CD4-positive, CD25-positive, alpha-beta regulatory T cell (primary cell): Measurements from ENCODE around the gene WASL. TPM values are rescaled to one million over a fixed set of nuclear protein-coding genes. Genes with fewer than 3 reads are reported as not detected.

Experiments used
- ATAC-seq, 2 donors: fragments of 150-1000 bp; cut with Tn5 transposase; one replicate each; pipeline ENCODE4 v1.10.0; 2021; ENCODE audit warnings: low read depth in 2 of 2, moderate number of reproducible peaks in 2 of 2, moderate library complexity in 1 of 2
- DNase-seq, 3 donors: peaks; one replicate each; pipeline versions ENCODE4 v3.0.0 to v3.0.0-alpha.2; 2012 to 2022; ENCODE audit warnings: mixed read lengths in 1 of 3
- H3K27ac ChIP-seq: one replicate; pipeline ENCODE4 v1.7.0; 2013; ENCODE audit warnings: mild to moderate bottlenecking, low read length; ENCODE audit not compliant: insufficient read depth, poor library complexity, severe bottlenecking
- H3K27me3 ChIP-seq: one replicate; pipeline ENCODE4 v1.7.0; 2013; ENCODE audit warnings: low read length; ENCODE audit not compliant: control insufficient read depth, insufficient read depth
- H3K36me3 ChIP-seq: one replicate; pipeline ENCODE4 v1.7.0; 2013; ENCODE audit warnings: mild to moderate bottlenecking, low read length, moderate library complexity; ENCODE audit not compliant: control insufficient read depth, insufficient read depth
- H3K4me1 ChIP-seq: 2 replicates; pipeline ENCODE4 v1.7.0; 2013; ENCODE audit warnings: mild to moderate bottlenecking, low read length; ENCODE audit not compliant: insufficient read depth, control insufficient read depth, poor library complexity, severe bottlenecking
- H3K4me3 ChIP-seq: one replicate; pipeline ENCODE4 v1.7.0; 2013; ENCODE audit warnings: low read depth, mild to moderate bottlenecking, low read length, moderate library complexity
- H3K9me3 ChIP-seq, 2 experiments: 1 replicate in 1 of 2; 2 replicates in 1 of 2; pipeline ENCODE4 v1.7.0; 2013; ENCODE audit warnings: low read length in 2 of 2, mild to moderate bottlenecking in 1 of 2, moderate library complexity in 1 of 2; ENCODE audit not compliant: control insufficient read depth in 2 of 2
- H3K27ac Mint-ChIP-seq, 3 donors: one replicate each; pipeline ENCODE4 v1.8.0; 2020 to 2022; ENCODE audit warnings: mild to moderate bottlenecking in 3 of 3, mixed read lengths in 3 of 3, moderate library complexity in 2 of 3
- H3K27me3 Mint-ChIP-seq: one replicate; pipeline ENCODE4 v1.8.0; 2022; ENCODE audit warnings: mild to moderate bottlenecking, mixed read lengths
- H3K36me3 Mint-ChIP-seq: one replicate; pipeline ENCODE4 v1.8.0; 2020; ENCODE audit warnings: mixed read lengths
- H3K4me1 Mint-ChIP-seq, 4 donors: one replicate each; pipeline ENCODE4 v1.8.0; 2020 to 2022; ENCODE audit warnings: mixed read lengths in 4 of 4, mild to moderate bottlenecking in 1 of 4
- H3K4me3 Mint-ChIP-seq, 4 donors: one replicate each; pipeline ENCODE4 v1.8.0; 2020 to 2022; ENCODE audit warnings: mild to moderate bottlenecking in 4 of 4, mixed read lengths in 4 of 4, moderate library complexity in 3 of 4
- H3K9me3 Mint-ChIP-seq, 7 donors: one replicate each; pipeline ENCODE4 v1.8.0; 2020 to 2022; ENCODE audit warnings: mixed read lengths in 7 of 7, mild to moderate bottlenecking in 3 of 7, moderate library complexity in 2 of 7
- polyA plus RNA-seq, 4 donors: library from polyadenylated mRNA; unstranded; fragments of 300-500 nt; fragmentation: Illumina TruSeq; gene quantifications; one replicate each; pipeline ENCODE4 v1.2.3, GENCODE V29; 2021
- total RNA-seq: library from RNA; stranded (reverse); gene quantifications from one replicate; pipeline ENCODE4 v1.2.3, GENCODE V29; 2022

WASL gene
- total and polyA plus RNA-seq, 5 donors from 2014 or later: 1.4 to 10.2 (median 1.9) TPM

DNA sequence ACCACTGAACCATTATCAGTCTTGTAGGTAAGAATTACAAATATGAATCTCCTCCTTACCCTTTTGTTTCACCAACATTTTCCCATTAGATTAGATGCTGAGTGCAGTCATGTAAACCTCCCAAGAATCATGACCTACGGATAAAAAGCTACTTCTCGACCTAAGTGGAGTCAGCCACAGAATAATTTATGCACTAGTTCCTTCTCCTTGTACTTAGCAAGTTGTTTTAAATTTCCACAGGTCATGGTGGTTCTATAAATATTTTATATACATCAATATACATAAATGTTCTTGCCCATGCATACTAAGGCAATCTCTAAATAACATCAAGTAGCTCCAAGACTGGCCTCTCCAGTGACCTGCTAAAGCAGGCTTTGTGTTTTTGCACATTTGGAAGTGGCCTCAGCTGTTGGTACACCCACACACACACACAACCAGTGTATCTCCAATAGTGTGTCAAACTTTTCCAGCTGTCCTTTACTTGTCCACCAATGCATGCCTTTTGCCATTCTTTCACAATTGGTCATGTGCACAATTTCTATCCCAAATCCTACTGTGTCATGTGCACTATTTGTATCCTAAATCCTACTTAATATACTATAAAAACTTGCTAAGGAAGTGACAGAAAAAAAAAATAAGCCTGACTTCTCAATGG, 71.6 kb downstream of the WASL start:
- Mint-ChIP-seq H3K9me3 (no peaks in the 10 kb centered on the region), H3K4me1 (no peaks in the 10 kb centered on the region), H3K36me3 (peaks cover 4% of the 10 kb centered on the region), H3K4me3 (no peak overlapping the region), H3K27ac (no peak overlapping the region), H3K27me3 (no peaks in the 10 kb centered on the region)
- Histone ChIP-seq H3K4me1 (no peaks in the 10 kb centered on the region), H3K9me3 (no peaks in the 10 kb centered on the region), H3K4me3 (no peak overlapping the region), H3K36me3 (peaks cover 11% of the 10 kb centered on the region), H3K27me3 (no peaks in the 10 kb centered on the region), H3K27ac (no peak overlapping the region)
- DNase-seq (no peak), ATAC-seq (no peak)

DNA sequence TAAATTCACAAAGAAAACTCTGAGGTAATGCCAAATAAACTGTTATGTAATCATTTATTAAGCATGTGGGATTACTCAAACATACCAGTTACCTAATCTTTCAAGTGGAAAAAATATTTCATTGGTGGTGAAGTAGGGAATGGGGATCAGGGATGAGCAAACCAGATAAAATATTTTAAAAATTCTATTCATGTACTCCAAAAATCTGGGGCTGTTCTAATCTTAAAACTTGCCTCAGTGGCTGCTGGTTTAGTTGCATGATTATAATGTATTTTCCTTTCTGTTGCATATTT, 73.7 kb downstream of the WASL start:
- H3K4me3 Mint-ChIP-seq: no peak overlapping the region
- no peak for ATAC-seq
- H3K9me3 Mint-ChIP-seq: peaks cover 0 to 2% (median 0%) of the 10 kb centered on the region in 7 donors
- H3K4me1 ChIP-seq: no peaks in the 10 kb centered on the region
- H3K4me1 Mint-ChIP-seq: peaks cover 0 to 3% (median 0%) of the 10 kb centered on the region in 4 donors
- no peaks in the 10 kb centered on the region for H3K27me3 Mint-ChIP-seq
- no peaks in the 10 kb centered on the region for H3K9me3 ChIP-seq
- no peak overlapping the region for H3K27ac ChIP-seq
- peaks cover 4% of the 10 kb centered on the region for H3K36me3 Mint-ChIP-seq
- no peak overlapping the region for H3K4me3 ChIP-seq
- no peak overlapping the region for H3K27ac Mint-ChIP-seq
- no peak for DNase-seq
- H3K36me3 ChIP-seq: no peaks in the 10 kb centered on the region
- no peaks in the 10 kb centered on the region for H3K27me3 ChIP-seq

DNA sequence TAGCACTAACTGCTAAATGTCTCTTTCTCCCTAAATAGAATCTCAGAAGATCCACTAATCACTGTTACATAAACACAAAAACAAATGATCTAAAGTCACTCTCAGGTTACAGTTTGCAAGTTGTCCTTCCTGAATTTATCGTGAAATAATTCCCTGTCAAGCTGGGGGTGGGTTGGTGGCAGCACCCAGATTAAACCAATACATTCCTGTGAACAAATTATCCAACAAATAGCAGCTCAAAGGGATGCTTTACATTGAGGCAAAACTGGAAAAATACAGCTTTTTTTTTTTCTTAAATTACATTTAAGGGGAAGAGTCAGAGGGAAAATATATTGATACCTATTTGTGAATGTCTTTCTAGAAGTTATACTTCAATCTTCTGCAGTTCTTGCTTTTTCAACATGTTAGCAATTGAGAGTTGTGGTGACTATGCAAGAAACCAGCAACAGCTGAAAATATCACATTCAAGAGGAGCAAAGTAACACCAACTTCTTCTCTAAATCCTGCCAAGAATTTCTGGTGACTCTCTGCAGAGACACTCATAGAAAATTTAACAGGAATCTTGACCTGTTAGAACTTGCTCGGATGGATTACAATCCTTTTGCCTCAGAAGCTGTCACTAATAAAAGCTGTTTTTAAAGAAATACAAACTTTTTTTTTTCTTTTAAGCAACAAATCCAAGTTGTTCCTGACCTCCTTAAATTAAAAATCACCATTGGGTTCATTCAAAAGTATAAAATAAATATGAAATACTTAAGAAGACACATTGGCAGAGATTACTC, 74.2 kb downstream of the WASL start:
- Histone ChIP-seq H3K27me3 (no peaks in the 10 kb centered on the region), H3K36me3 (no peaks in the 10 kb centered on the region), H3K27ac (no peak overlapping the region), H3K9me3 (no peaks in the 10 kb centered on the region), H3K4me3 (no peak overlapping the region), H3K4me1 (no peaks in the 10 kb centered on the region)
- Mint-ChIP-seq H3K36me3 (peaks cover 4% of the 10 kb centered on the region), H3K27ac (no peak overlapping the region), H3K9me3 (peaks cover 0 to 2% (median 0%) of the 10 kb centered on the region in 7 donors), H3K27me3 (no peaks in the 10 kb centered on the region), H3K4me3 (no peak overlapping the region), H3K4me1 (peaks cover 0 to 3% (median 0%) of the 10 kb centered on the region in 4 donors)
- ATAC-seq: no peak
- no peak for DNase-seq

DNA sequence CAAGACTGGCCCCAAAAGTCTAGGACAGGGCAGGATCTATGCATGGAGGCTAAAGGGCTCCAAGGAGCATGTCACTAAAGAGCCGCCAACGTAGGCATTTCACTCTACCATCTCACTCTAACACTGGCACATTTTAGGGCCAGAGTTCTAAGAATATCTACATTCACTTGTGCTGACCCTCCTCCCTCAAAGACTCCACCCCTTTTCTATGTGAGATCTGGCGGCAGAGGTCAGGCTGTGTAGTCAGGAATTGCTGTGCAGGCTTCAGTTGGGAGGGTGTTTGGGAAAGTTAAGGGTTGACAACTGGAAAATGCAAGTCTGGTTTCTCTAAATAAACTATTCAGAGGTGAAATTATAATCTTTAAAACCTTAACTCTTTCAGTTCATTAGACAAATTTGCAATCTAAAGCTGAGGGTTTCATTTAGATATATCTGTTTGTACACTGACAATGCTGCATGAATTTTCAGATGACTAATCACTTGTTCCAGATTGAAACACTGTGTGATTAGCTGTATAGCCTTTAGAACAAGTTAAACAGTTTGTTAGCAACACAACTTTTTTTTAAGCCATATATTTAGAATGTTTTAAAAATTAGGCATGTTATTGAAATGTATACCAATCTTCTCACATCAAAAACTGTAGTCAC, 74.9 kb downstream of the WASL start:
- no peaks in the 10 kb centered on the region for H3K4me1 ChIP-seq
- Mint-ChIP-seq H3K9me3 (peaks cover 0 to 2% (median 0%) of the 10 kb centered on the region in 7 donors), H3K27me3 (no peaks in the 10 kb centered on the region), H3K27ac (no peak overlapping the region), H3K4me3 (no peak overlapping the region), H3K36me3 (no peaks in the 10 kb centered on the region), H3K4me1 (peaks cover 0 to 3% (median 0%) of the 10 kb centered on the region in 4 donors)
- no peaks in the 10 kb centered on the region for H3K36me3 ChIP-seq
- no peaks in the 10 kb centered on the region for H3K9me3 ChIP-seq
- H3K27me3 ChIP-seq: no peaks in the 10 kb centered on the region
- H3K27ac ChIP-seq: no peak overlapping the region
- no peak overlapping the region for H3K4me3 ChIP-seq
- ATAC-seq: no peak
- no peak for DNase-seq

DNA sequence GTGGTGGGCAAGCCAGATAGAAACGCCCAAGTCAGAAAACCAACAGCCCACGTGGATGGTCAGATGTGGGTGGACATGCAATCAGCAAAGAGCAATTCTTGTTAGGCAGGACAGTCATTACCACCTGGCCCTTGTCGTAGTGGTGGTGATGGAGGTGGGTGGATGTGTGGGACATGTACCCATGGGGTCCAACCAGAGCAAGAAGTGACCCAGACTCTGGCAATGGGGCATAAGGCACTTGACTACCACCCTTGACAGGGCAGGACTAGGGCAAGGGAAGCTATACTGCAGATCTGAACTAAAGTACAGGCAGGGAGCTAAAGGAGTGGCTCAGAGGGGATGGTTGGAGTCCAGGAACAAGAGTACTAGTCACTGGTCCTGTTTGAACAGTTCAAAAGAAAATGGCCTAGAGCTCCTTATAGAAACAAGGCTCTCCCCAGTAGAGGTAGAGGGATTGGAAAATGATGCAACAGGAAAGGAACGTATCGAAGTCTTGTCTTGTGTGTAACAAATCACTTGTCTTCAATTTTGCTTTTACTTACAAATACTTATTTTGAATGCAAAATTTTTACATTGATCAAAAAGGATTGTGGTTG, 75.6 kb downstream of the WASL start:
- no peaks in the 10 kb centered on the region for H3K4me1 ChIP-seq
- H3K36me3 ChIP-seq: no peaks in the 10 kb centered on the region
- H3K4me1 Mint-ChIP-seq: peaks cover 0 to 3% (median 0%) of the 10 kb centered on the region in 4 donors
- H3K27ac Mint-ChIP-seq: peak overlapping the region in 1 of 3 donors; percentile 52
- no peaks in the 10 kb centered on the region for H3K9me3 ChIP-seq
- no peak for DNase-seq
- H3K9me3 Mint-ChIP-seq: peaks cover 0 to 2% (median 0%) of the 10 kb centered on the region in 7 donors
- ATAC-seq: no peak
- no peaks in the 10 kb centered on the region for H3K36me3 Mint-ChIP-seq
- no peaks in the 10 kb centered on the region for H3K27me3 Mint-ChIP-seq
- H3K27me3 ChIP-seq: no peaks in the 10 kb centered on the region
- no peak overlapping the region for H3K4me3 Mint-ChIP-seq
- no peak overlapping the region for H3K27ac ChIP-seq
- no peak overlapping the region for H3K4me3 ChIP-seq

DNA sequence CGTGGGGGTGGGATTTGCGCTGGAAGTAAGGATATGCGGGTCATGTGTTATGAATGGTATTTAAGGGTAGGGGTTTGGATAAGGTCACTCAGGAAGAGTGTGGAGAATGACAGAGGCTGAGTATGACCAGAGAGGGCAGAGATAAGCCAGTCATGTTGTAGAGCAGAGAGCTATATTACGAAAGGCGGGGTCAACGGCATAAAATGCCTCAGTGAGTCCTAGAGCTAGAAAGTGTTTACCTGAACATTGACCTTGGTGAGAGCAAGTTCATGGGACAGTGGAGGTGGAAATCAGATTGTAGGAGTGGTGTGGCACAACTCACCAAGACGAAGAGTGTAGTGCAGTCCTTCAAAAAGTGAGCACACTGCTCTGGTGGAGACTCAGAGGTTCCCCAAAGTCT, 79.3 kb downstream of the WASL start:
- Mint-ChIP-seq H3K36me3 (no peaks in the 10 kb centered on the region), H3K27ac (no peak overlapping the region), H3K4me3 (no peak overlapping the region), H3K27me3 (no peaks in the 10 kb centered on the region), H3K9me3 (peaks cover 0 to 2% (median 0%) of the 10 kb centered on the region in 7 donors), H3K4me1 (peaks cover 0 to 3% (median 0%) of the 10 kb centered on the region in 4 donors)
- H3K27ac ChIP-seq: no peak overlapping the region
- no peak for ATAC-seq
- no peak for DNase-seq
- H3K27me3 ChIP-seq: no peaks in the 10 kb centered on the region
- H3K36me3 ChIP-seq: no peaks in the 10 kb centered on the region
- H3K9me3 ChIP-seq: no peaks in the 10 kb centered on the region
- H3K4me3 ChIP-seq: no peak overlapping the region
- no peaks in the 10 kb centered on the region for H3K4me1 ChIP-seq

DNA sequence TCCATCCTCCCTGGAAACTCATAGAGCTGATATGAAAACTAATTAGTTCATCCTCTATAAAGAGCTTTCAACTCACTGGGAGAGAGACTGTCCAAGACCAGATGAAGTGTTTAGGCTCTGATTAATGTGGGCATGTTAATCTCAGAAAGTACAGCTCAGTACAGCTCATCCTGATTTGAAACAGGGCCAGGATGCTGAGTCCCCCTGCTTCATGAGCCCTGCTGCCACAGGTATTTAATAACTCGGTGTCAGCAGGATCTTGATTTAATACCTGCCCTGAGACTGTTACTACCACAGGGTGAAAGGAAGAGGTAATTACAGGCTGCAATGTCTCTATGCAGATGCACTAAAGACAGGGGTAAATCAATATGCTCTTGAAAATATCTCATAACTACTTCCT, 82.3 kb downstream of the WASL start:
- Mint-ChIP-seq H3K36me3 (no peaks in the 10 kb centered on the region), H3K27me3 (peaks cover 5% of the 10 kb centered on the region), H3K9me3 (peaks cover 0 to 2% (median 0%) of the 10 kb centered on the region in 7 donors), H3K27ac (no peak overlapping the region), H3K4me1 (peaks cover 0 to 3% (median 0%) of the 10 kb centered on the region in 4 donors), H3K4me3 (no peak overlapping the region)
- Histone ChIP-seq H3K4me3 (no peak overlapping the region), H3K4me1 (no peaks in the 10 kb centered on the region), H3K27me3 (peaks cover 4% of the 10 kb centered on the region), H3K36me3 (no peaks in the 10 kb centered on the region), H3K9me3 (no peaks in the 10 kb centered on the region), H3K27ac (no peak overlapping the region)
- DNase-seq (no peak), ATAC-seq (no peak)
